ENCODE data around the gene TRIM31. TPM values are rescaled to one million over a fixed set of nuclear protein-coding genes. Genes with fewer than 3 reads are reported as not detected.

The TRIM31 gene
- total and polyA plus RNA-seq, 2 donors from 2014 or later = 0.22 to 0.26 TPM

GRCh38 chr6:30150671-30151395 is 37.9 kb upstream of the TRIM31 start:
- Histone ChIP-seq H3K4me1 (ENCODE audit: control insufficient read depth in 2 of 3, insufficient read depth in 2 of 3, low read depth in 1 of 3, low read length in 3 of 3) (peaks cover 0 to 13% (median 0%) of the 10 kb centered on the region in 3 donors), H3K36me3 (ENCODE audit: control insufficient read depth in 2 of 3, insufficient read depth in 3 of 3, low read length in 3 of 3) (no peaks in the 10 kb centered on the region), H3K27me3 (ENCODE audit: control insufficient read depth, insufficient read depth, low read length) (no peaks in the 10 kb centered on the region), H3K27ac (ENCODE audit: low read depth in 2 of 2, low read length in 2 of 2) (no peak overlapping the region), H3K9me3 (ENCODE audit: control insufficient read depth in 2 of 3, insufficient read depth in 1 of 3, low read length in 3 of 3) (no peaks in the 10 kb centered on the region), H3K9ac (ENCODE audit: low read length in 3 of 3) (no peak overlapping the region), H3K4me3 (ENCODE audit: low read length in 3 of 3) (no peak overlapping the region)
- DNase-seq = no peak
- no peak for TF ChIP-seq CTCF (IDR thresholded peaks at IDR 0.05; ENCODE audit: borderline replicate concordance, extremely low read depth, insufficient read depth)
- intact Hi-C loops (cut with DNase I) = no loop called here
- no peak for FAIRE-seq

- TF ChIP-seq CTCF (IDR thresholded peaks at IDR 0.05; ENCODE audit: borderline replicate concordance, extremely low read depth, insufficient read depth) = no peak
- Histone ChIP-seq H3K36me3 (ENCODE audit: control insufficient read depth in 2 of 3, insufficient read depth in 3 of 3, low read length in 3 of 3) (no peaks in the 10 kb centered on the region), H3K27ac (ENCODE audit: low read depth in 2 of 2, low read length in 2 of 2) (no peak overlapping the region), H3K4me3 (ENCODE audit: low read length in 3 of 3) (no peak overlapping the region), H3K27me3 (ENCODE audit: control insufficient read depth, insufficient read depth, low read length) (no peaks in the 10 kb centered on the region), H3K9ac (ENCODE audit: low read length in 3 of 3) (no peak overlapping the region), H3K4me1 (ENCODE audit: control insufficient read depth in 2 of 3, insufficient read depth in 2 of 3, low read depth in 1 of 3, low read length in 3 of 3) (peaks cover 0 to 7% (median 0%) of the 10 kb centered on the region in 3 donors), H3K9me3 (ENCODE audit: control insufficient read depth in 2 of 3, insufficient read depth in 1 of 3, low read length in 3 of 3) (no peaks in the 10 kb centered on the region)
- intact Hi-C loops (cut with DNase I) = no loop called here
- DNase-seq = no peak
- FAIRE-seq = no peak
These were observed 37.1 kb upstream of the TRIM31 start for GRCh38 chr6:30149858-30150550.

- H3K36me3 ChIP-seq (ENCODE audit: control insufficient read depth in 2 of 3, insufficient read depth in 3 of 3, low read length in 3 of 3) = no peaks in the 10 kb centered on the region
- FAIRE-seq (no peak), DNase-seq (no peak)
- intact Hi-C loops (cut with DNase I) = no loop called here
- no peak for TF ChIP-seq CTCF (IDR thresholded peaks at IDR 0.05; ENCODE audit: borderline replicate concordance, extremely low read depth, insufficient read depth)
- H3K27ac ChIP-seq (ENCODE audit: low read depth in 2 of 2, low read length in 2 of 2) = no peak overlapping the region
- no peak overlapping the region for H3K9ac ChIP-seq (ENCODE audit: low read length in 3 of 3)
- no peaks in the 10 kb centered on the region for H3K27me3 ChIP-seq (ENCODE audit: control insufficient read depth, insufficient read depth, low read length)
- no peaks in the 10 kb centered on the region for H3K9me3 ChIP-seq (ENCODE audit: control insufficient read depth in 2 of 3, insufficient read depth in 1 of 3, low read length in 3 of 3)
- H3K4me1 ChIP-seq (ENCODE audit: control insufficient read depth in 2 of 3, insufficient read depth in 2 of 3, low read depth in 1 of 3, low read length in 3 of 3) = peaks cover 0 to 7% (median 0%) of the 10 kb centered on the region in 3 donors
- H3K4me3 ChIP-seq (ENCODE audit: low read length in 3 of 3) = no peak overlapping the region
These were observed 36.3 kb upstream of the TRIM31 start for GRCh38 chr6:30149234-30149633.

Data from kidney (tissue), 14 donors.